GM06990 (cell line): ENCODE measurements around the gene CIC.

Experiments used
- DNase-seq: peaks from one replicate; pipeline ENCODE4 v3.0.0-alpha.2; 2011; ENCODE audit not compliant: insufficient read length; ENCODE audit errors: extremely low read depth
- H3K27me3 ChIP-seq: replicated peaks from 2 replicates; pipeline ENCODE4 v1.6.0; 2011; ENCODE audit warnings: low read length; ENCODE audit not compliant: control insufficient read depth, insufficient read depth
- H3K36me3 ChIP-seq: 2 replicates; pipeline ENCODE4 v1.5.1; 2011; ENCODE audit warnings: low read length; ENCODE audit not compliant: control insufficient read depth, insufficient read depth
- H3K4me3 ChIP-seq: replicated peaks from 2 replicates; pipeline ENCODE4 v1.5.1; 2011; ENCODE audit warnings: low read depth, mild to moderate bottlenecking, control low read depth, low read length
- CTCF ChIP-seq: IDR thresholded peaks from 2 replicates; pipeline ENCODE4 v1.5.1; 2011; ENCODE audit warnings: low read length, control low read depth, mild to moderate bottlenecking, inconsistent platforms; ENCODE audit not compliant: insufficient read depth, poor library complexity, severe bottlenecking

Gene CIC

GRCh38 chr19:42325308-42325895, 56.4 kb downstream of the CIC start, which contains the start of gene MEGF8:
Gene MEGF8, plus strand, starts transcription at chr19:42325635. Its CDS starts 609 bp downstream, at chr19:42326244.
- Histone ChIP-seq H3K4me3 (peak within 1 kb of the TSS; percentile 93), H3K36me3 (no peaks in the 10 kb centered on the region), H3K27me3 (no peaks in the 10 kb centered on the region; the same call in 1 of the 2 replicates)
- DNase-seq: peak; percentile 97
- TF ChIP-seq CTCF: peak; percentile 97

GRCh38 chr19:42325896-42326771, 57.1 kb downstream of the CIC start:
- no peaks in the 10 kb centered on the region; the same call in 1 of the 2 replicates for H3K27me3 ChIP-seq
- peak overlapping the region; percentile 93 for H3K4me3 ChIP-seq
- TF ChIP-seq CTCF: peak; percentile 49
- peak; percentile 56 for DNase-seq
- no peaks in the 10 kb centered on the region for H3K36me3 ChIP-seq

GRCh38 chr19:42326969-42327368, 57.9 kb downstream of the CIC start:
- no peak for DNase-seq
- no peak overlapping the region for H3K4me3 ChIP-seq
- TF ChIP-seq CTCF: no peak
- no peaks in the 10 kb centered on the region; the same call in 1 of the 2 replicates for H3K27me3 ChIP-seq
- H3K36me3 ChIP-seq: no peaks in the 10 kb centered on the region

GRCh38 chr19:42327381-42327780, 58.3 kb downstream of the CIC start:
- no peak for TF ChIP-seq CTCF
- no peak for DNase-seq
- no peak overlapping the region for H3K4me3 ChIP-seq
- H3K27me3 ChIP-seq: no peaks in the 10 kb centered on the region; the same call in 1 of the 2 replicates
- H3K36me3 ChIP-seq: no peaks in the 10 kb centered on the region

- no peaks in the 10 kb centered on the region for H3K36me3 ChIP-seq
- no peaks in the 10 kb centered on the region; the same call in 1 of the 2 replicates for H3K27me3 ChIP-seq
- no peak for DNase-seq
- H3K4me3 ChIP-seq: no peak overlapping the region
- TF ChIP-seq CTCF: no peak
These were observed 59.1 kb downstream of the CIC start for GRCh38 chr19:42328106-42328505.
